HepG2 (cell line): Measurements from ENCODE around the gene SLC2A2. TPM values are rescaled to one million over a fixed set of nuclear protein-coding genes. Genes with fewer than 3 reads are reported as not detected.

Experiments
- AKNA ChIP-seq: sonication (generic); formaldehyde crosslinking; IDR thresholded peaks from 2 replicates; pipeline ENCODE4 v1.4.0; 2020; ENCODE audit warnings: missing genetic modification reagents, borderline replicate concordance
- CEBPG ChIP-seq: IDR thresholded peaks from 2 replicates; pipeline ENCODE4 v1.6.1; 2016
- E2F1 ChIP-seq: sonication (generic); formaldehyde crosslinking; IDR thresholded peaks from 2 replicates; pipeline ENCODE4 v1.5.0; 2020; ENCODE audit warnings: missing genetic modification reagents
- IRF2 ChIP-seq: IDR thresholded peaks from 2 replicates; pipeline ENCODE4 v1.6.1; 2018; ENCODE audit warnings: missing genetic modification reagents, missing compliant biosample characterization
- JARID2 ChIP-seq: sonication (generic); formaldehyde crosslinking; IDR thresholded peaks from 2 replicates; pipeline ENCODE4 v1.8.1; 2023; ENCODE audit warnings: missing genetic modification reagents, inconsistent platforms; ENCODE audit not compliant: insufficient replicate concordance
- KDM3A ChIP-seq: IDR thresholded peaks from 2 replicates; pipeline ENCODE4 v1.6.1; 2018; ENCODE audit warnings: low read depth, missing compliant biosample characterization
- PAWR ChIP-seq: sonication (generic); formaldehyde crosslinking; IDR thresholded peaks from 2 replicates; pipeline ENCODE4 v1.4.0; 2020; ENCODE audit warnings: missing genetic modification reagents, mild to moderate bottlenecking, borderline replicate concordance
- SNAPC4 ChIP-seq: sonication (generic); formaldehyde crosslinking; IDR thresholded peaks from 2 replicates; pipeline ENCODE4 v1.4.0; 2020; ENCODE audit warnings: mild to moderate bottlenecking, missing genetic modification reagents
- STAG1 ChIP-seq: sonication (generic); formaldehyde crosslinking; IDR thresholded peaks from 2 replicates; pipeline ENCODE4 v1.4.0; 2020; ENCODE audit warnings: missing genetic modification reagents
- XBP1 ChIP-seq: sonication (generic); formaldehyde crosslinking; IDR thresholded peaks from 2 replicates; pipeline ENCODE4 v1.5.0; 2020; ENCODE audit warnings: missing genetic modification reagents
- ZBTB21 ChIP-seq: sonication (generic); formaldehyde crosslinking; IDR thresholded peaks from 2 replicates; pipeline ENCODE4 v1.4.0; 2020; ENCODE audit warnings: missing genetic modification reagents
- ZBTB44 ChIP-seq: sonication (generic); formaldehyde crosslinking; IDR thresholded peaks from 2 replicates; pipeline ENCODE4 v1.4.0; 2020; ENCODE audit warnings: missing genetic modification reagents
- ZNF800 ChIP-seq: sonication (generic); formaldehyde crosslinking; IDR thresholded peaks from 2 replicates; pipeline ENCODE4 v1.4.0; 2020; ENCODE audit warnings: missing genetic modification reagents
- polyA plus RNA-seq, 8 experiments: library from polyadenylated mRNA; depleted of rRNA in 3 of 8; stranded (reverse) in 7 of 8; unstranded in 1 of 8; fragments of >200 nt; fragmentation: Illumina TruSeq in 4 of 8; extraction: Trizol in 4 of 8; gene quantifications; 2 replicates each; pipeline versions ENCODE4 v1.2.1 to v1.2.3, GENCODE V29; 2011 to 2016; ENCODE audit warnings: low read depth in 4 of 8, missing spikeins in 1 of 8, mixed read lengths in 1 of 8; ENCODE audit not compliant: insufficient read depth in 1 of 8
- total RNA-seq, 5 experiments: library from RNA; depleted of rRNA; stranded (reverse); fragments of >200 nt; fragmentation: Illumina TruSeq; extraction: Trizol; gene quantifications; 2 replicates each; pipeline ENCODE4 v1.2.3, GENCODE V29; 2016; ENCODE audit warnings: low read depth in 1 of 5

SLC2A2 gene
- total and polyA plus RNA-seq, 2 of the 13 experiments (the other 11 are each of a cell fraction or from before 2014, with no cell fraction given) = 19.5 to 23.2 TPM

GRCh38 chr3:171044835-171045793, 18.6 kb upstream of the SLC2A2 start (continued):
- peak; percentile 83 for TF ChIP-seq SNAPC4 (CRISPR knock-in tag)
- TF ChIP-seq PAWR (CRISPR knock-in tag) = no peak
- TF ChIP-seq ZNF800 (CRISPR knock-in tag) = no peak; the same call in 1 of the 2 replicates
- no peak for TF ChIP-seq AKNA (CRISPR knock-in tag)
- peak; percentile 98 for TF ChIP-seq IRF2 (CRISPR knock-in tag)
- no peak for TF ChIP-seq XBP1
- TF ChIP-seq ZBTB21 (CRISPR knock-in tag) = no peak
- no peak for TF ChIP-seq E2F1 (CRISPR knock-in tag)
- TF ChIP-seq STAG1 (CRISPR knock-in tag) = peak; percentile 41
- TF ChIP-seq KDM3A (CRISPR knock-in tag) = peak; percentile 90; the same call in 1 of the 2 replicates
- TF ChIP-seq JARID2 = peak; percentile 73
- peak; percentile 97 for TF ChIP-seq CEBPG (CRISPR knock-in tag)
- no peak for TF ChIP-seq ZBTB44 (CRISPR knock-in tag)
